NCI-H2171 (cell line): ENCODE results near the gene MDFIC2.
"Not testable (repeated sequence)": the region's sequence is repeated elsewhere in the genome, so short reads cannot be mapped to it uniquely, and the experiment has no call there.

Experiments
- DNase-seq: peaks from one replicate; lab custom pipeline; 2025; lab: John Stamatoyannopoulos, UW

MDFIC2 gene

GRCh38 chr3:70312336-70312735 lies at the start of gene MDFIC2:
Gene MDFIC2, minus strand, starts transcription at chr3:70312638. Its CDS starts 665 bp downstream, at chr3:70311973.
- DNase-seq, result no peak

GRCh38 chr3:70360979-70361760 lies 48.7 kb upstream of the MDFIC2 start:
- DNase-seq, result no peak

- no peak for DNase-seq
Measured at GRCh38 chr3:70359711-70360110, 47.3 kb upstream of the MDFIC2 start.

GRCh38 chr3:70358978-70359580 lies 46.6 kb upstream of the MDFIC2 start:
- no peak for DNase-seq

- DNase-seq, result no peak
Measured at GRCh38 chr3:70352215-70352614, 39.8 kb upstream of the MDFIC2 start.

- DNase-seq, result no peak
Measured at GRCh38 chr3:70342149-70342548, 29.7 kb upstream of the MDFIC2 start.

- not testable (repeated sequence) for DNase-seq
Measured at GRCh38 chr3:70336885-70337284, 24.4 kb upstream of the MDFIC2 start.

- no peak for DNase-seq
Measured at GRCh38 chr3:70333080-70333479, 20.6 kb upstream of the MDFIC2 start.

GRCh38 chr3:70315021-70315420 lies 2.6 kb upstream of the MDFIC2 start:
- no peak for DNase-seq

- DNase-seq, result no peak
Measured at GRCh38 chr3:70310809-70311208, 1.6 kb downstream of the MDFIC2 start.

GRCh38 chr3:70309591-70309990 lies 2.8 kb downstream of the MDFIC2 start:
- no peak for DNase-seq

- no peak for DNase-seq
Measured at GRCh38 chr3:70308760-70309159, 3.7 kb downstream of the MDFIC2 start.

- DNase-seq, result no peak
Measured at GRCh38 chr3:70306736-70307135, 5.7 kb downstream of the MDFIC2 start.

- no peak for DNase-seq
Measured at GRCh38 chr3:70298385-70298784, 14.1 kb downstream of the MDFIC2 start.

- DNase-seq, result no peak
Measured at GRCh38 chr3:70291097-70291482, 21.3 kb downstream of the MDFIC2 start.

GRCh38 chr3:70290431-70291096 lies 21.9 kb downstream of the MDFIC2 start:
- not testable (repeated sequence) for DNase-seq

- no peak for DNase-seq
Measured at GRCh38 chr3:70281663-70282062, 30.8 kb downstream of the MDFIC2 start.

GRCh38 chr3:70277304-70277703 lies 35.1 kb downstream of the MDFIC2 start:
- no peak for DNase-seq

GRCh38 chr3:70276901-70277300 lies 35.5 kb downstream of the MDFIC2 start:
- no peak for DNase-seq

- no peak for DNase-seq
Measured at GRCh38 chr3:70273492-70273891, 38.9 kb downstream of the MDFIC2 start.

- DNase-seq, result no peak
Measured at GRCh38 chr3:70272798-70273197, 39.6 kb downstream of the MDFIC2 start.

- no peak for DNase-seq
Measured at GRCh38 chr3:70264122-70264780, 48.2 kb downstream of the MDFIC2 start.

- DNase-seq, result no peak
Measured at GRCh38 chr3:70261283-70261682, 51.2 kb downstream of the MDFIC2 start.
